ENCODE data around the gene UBL3. TPM values are rescaled to one million over a fixed set of nuclear protein-coding genes. Genes with fewer than 3 reads are reported as not detected.

Gene UBL3
- total and polyA plus RNA-seq, 10 of the 15 experiments (the other 5 are each of a cell fraction or from before 2014, with no cell fraction given), result 5.5 to 13.7 (median 10.6) TPM

GRCh38 chr13:29786698-29787097 is 63.7 kb downstream of the UBL3 start:
- ChIA-PET SMC1A (ENCODE audit: uncharacterized antibody, unreplicated experiment) (interaction anchor here (1.3 to 2.3 kb wide), 6 partner anchors 11 to 329 kb away, joined by 4 to 10 read pairs (median 5); no protein-coding TSS in a partner anchor), RAD21 (ENCODE audit: unreplicated experiment) (interaction anchor here (0.9 to 1.2 kb wide), 2 partner anchors 33 to 326 kb away, joined by 3 to 5 read pairs; no protein-coding TSS in a partner anchor), POLR2A (interaction anchor here (1.0 kb wide), 1 partner anchor 9 kb away, joined by 9 read pairs; no protein-coding TSS in a partner anchor), CTCF (interaction anchor here (0.9 to 3.3 kb wide), 4 partner anchors 15 to 329 kb away, joined by 3 to 23 read pairs (median 4); no protein-coding TSS in a partner anchor)
- H3K79me2 ChIP-seq (ENCODE audit: control insufficient read depth, insufficient read depth, low read length), result no peaks in the 10 kb centered on the region
- H3K27ac ChIP-seq (ENCODE audit: control insufficient read depth, insufficient read depth), result no peak overlapping the region
- in situ Hi-C loops (cut with MboI), result no loop called here
- intact Hi-C loops (cut with micrococcal nuclease; ENCODE audit: unreplicated experiment), result no loop called here
- H3K4me3 ChIP-seq, result no peak overlapping the region
- no peaks in the 10 kb centered on the region for H3K9me3 ChIP-seq (replicated peaks; ENCODE audit: control insufficient read depth, insufficient read depth, low read length)
- H4K20me1 ChIP-seq (ENCODE audit: control insufficient read depth, insufficient read depth), result no peaks in the 10 kb centered on the region
- no peaks in the 10 kb centered on the region for H3K4me1 ChIP-seq (ENCODE audit: control insufficient read depth, insufficient read depth, low read length)
- no peak for ATAC-seq
- no peaks in the 10 kb centered on the region for H3K27me3 ChIP-seq (replicated peaks in 1 of 2; ENCODE audit: control insufficient read depth in 2 of 2, insufficient read depth in 2 of 2, low read length in 1 of 2)
- no peak for FAIRE-seq
- H3K4me2 ChIP-seq (ENCODE audit: control insufficient read depth, insufficient read depth), result no peak overlapping the region
- H3K9ac ChIP-seq (ENCODE audit: control insufficient read depth, insufficient read depth, low read length), result no peak overlapping the region
- BruUV-seq (replicated peaks), result no TSS peak
- 100% methylated on average over 1 of the region's 1 CpG for WGBS (ENCODE audit: insufficient coverage, insufficient replicate concordance, low lambda C conversion rate, missing lambda C conversion rate)
- TF ChIP-seq MYB (IDR thresholded peaks at IDR 0.05; ENCODE audit: borderline replicate concordance, low read depth, low read length) (no peak), NFIC (IDR thresholded peaks at IDR 0.05; ENCODE audit: low read depth, low read length) (no peak), ASH2L (IDR thresholded peaks at IDR 0.05; ENCODE audit: borderline replicate concordance, low read depth) (no peak), ZBTB40 (IDR thresholded peaks at IDR 0.05; ENCODE audit: borderline replicate concordance) (no peak), RELB (IDR thresholded peaks at IDR 0.05; ENCODE audit: low read depth) (no peak), RFX5 (IDR thresholded peaks at IDR 0.05; ENCODE audit: low read depth, low read length) (no peak), PAX8 (IDR thresholded peaks at IDR 0.05) (no peak)
- DNase-seq (ENCODE audit: low read depth, low spot score), result no peak
- H3K36me3 ChIP-seq (ENCODE audit: control insufficient read depth in 2 of 2, insufficient read depth in 2 of 2, low read length in 1 of 2), result no peaks in the 10 kb centered on the region
- H2AFZ ChIP-seq (ENCODE audit: control insufficient read depth, low read depth, low read length), result no peak overlapping the region
